Right lobe of liver (tissue), 6 donors: Measurements from ENCODE around the gene ULK1. TPM values are rescaled to one million over a fixed set of nuclear protein-coding genes. Genes with fewer than 3 reads are reported as not detected.
A peak's percentile ranks its signal among the peaks of the same experiment; 100 is the strongest.

Source experiments
- ATAC-seq, 4 donors: fragments of 200-7000 bp; cut with Tn5 transposase; one replicate each; pipeline ENCODE4 v1.9.1; 2020; ENCODE audit warnings: mild to moderate bottlenecking in 4 of 4, moderate library complexity in 4 of 4
- DNase-seq, 3 donors: peaks; one replicate each; pipeline ENCODE4 v3.0.0-alpha.2; 2020
- H3K27ac ChIP-seq, 3 donors: fragments of 200-600 bp; one replicate each; pipeline ENCODE4 v1.8.0; 2022
- H3K27me3 ChIP-seq, 2 donors: fragments of 200-600 bp; one replicate each; pipeline ENCODE4 v1.8.0; 2022
- H3K36me3 ChIP-seq, 4 donors: fragments of 200-600 bp; sonication (generic) in 1 of 4; one replicate each; pipeline versions ENCODE4 v1.5.1 to v1.8.0; 2017 to 2022; ENCODE audit warnings: control low read depth in 1 of 4
- H3K4me1 ChIP-seq, 4 donors: fragments of 200-600 bp; sonication (generic) in 1 of 4; one replicate each; pipeline versions ENCODE4 v1.5.1 to v1.8.0; 2017 to 2022; ENCODE audit warnings: control low read depth in 1 of 4
- H3K4me3 ChIP-seq, 3 donors: fragments of 200-600 bp; one replicate each; pipeline ENCODE4 v1.8.0; 2022
- H3K9me3 ChIP-seq, 4 donors: fragments of 200-600 bp; sonication (generic) in 1 of 4; one replicate each; pipeline versions ENCODE4 v1.5.1 to v1.8.0; 2017 to 2022; ENCODE audit warnings: control low read depth in 1 of 4
- POLR2A ChIP-seq: fragments of 450-650 bp; IDR thresholded peaks from one replicate; pipeline ENCODE4 v1.6.1; 2017; ENCODE audit warnings: antibody characterized with exemption, mild to moderate bottlenecking
- WGBS: methylation state at CpG from one replicate; pipeline ENCODE4 v1.1.6; 2018; ENCODE audit warnings: low coverage, low lambda C conversion rate; ENCODE audit not compliant: insufficient coverage; ENCODE audit errors: missing lambda C conversion rate; 5-methylcytosine and 5-hydroxymethylcytosine counted together
- intact Hi-C, 2 donors: fragments of 100-400 bp; cut with DNase I; formaldehyde crosslinking; loops; one replicate each; pipeline versions ENCODE4 v1.11.2 to v1.14.1; 2022
- total RNA-seq, 6 experiments: library from RNA; depleted of rRNA in 2 of 6; stranded (reverse); fragments of >200 nt in 2 of 6; fragmentation: NEBNext Ultra II Directional in 3 of 6; extraction: Animal tissue kit (Norgen Biotek cat#: 25700) in 3 of 6; gene quantifications; one replicate each; pipeline versions ENCODE4 v1.1.0 to v1.2.4, GENCODE V29; 2016 to 2023
- TF ChIP-seq, protein P1 (sequence below), 4 donors: fragments of 200-600 bp in 3 of 4; fragments of 450-650 bp in 1 of 4; IDR thresholded peaks; one replicate each; pipeline versions ENCODE4 v1.5.1 to v1.8.0; 2016 to 2022; ENCODE audit warnings: antibody characterized with exemption in 4 of 4, mild to moderate bottlenecking in 2 of 4
- donor health status: DM: no; HTN: yes; CAD: no.
- donor health status: DM: no; HTN: no; CAD: no.
- donor health status: DM: no; HTN: no; CAD: no.
- donor health status: DM: no; HTN: yes; CAD: no.
- donor health status: DM: no; HTN: yes; CAD: no.

ULK1 gene
- total RNA-seq, 6 experiments from 2014 or later = 14.5 to 39.0 (median 20.5) TPM

DNA sequence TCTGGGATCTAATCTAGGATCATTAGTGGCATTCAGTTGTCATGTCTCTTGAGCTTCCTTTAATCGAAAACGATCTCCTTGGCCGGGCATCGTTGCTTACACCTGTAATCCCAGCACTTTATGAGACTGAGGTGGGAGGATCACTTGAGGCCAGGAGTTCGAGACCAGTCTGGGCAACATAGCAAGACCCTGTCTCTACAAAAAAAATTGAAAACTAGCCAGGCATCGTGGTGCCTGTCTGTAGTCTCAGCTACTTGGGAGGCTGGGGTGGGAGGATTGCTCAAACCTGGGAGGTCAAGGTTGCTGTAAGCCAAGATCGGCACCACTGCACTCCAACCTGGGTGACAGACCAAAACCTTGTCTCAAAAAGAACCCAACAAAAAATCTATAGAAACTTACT, 43.7 kb downstream of the ULK1 start:
- peak in 1 of 3 donors; percentile 2 for DNase-seq
- Histone ChIP-seq H3K27me3 (no peaks in the 10 kb centered on the region), H3K4me3 (no peak overlapping the region), H3K36me3 (peaks cover 0 to 25% (median 12%) of the 10 kb centered on the region in 4 donors), H3K9me3 (no peaks in the 10 kb centered on the region), H3K4me1 (no peaks in the 10 kb centered on the region), H3K27ac (no peak overlapping the region)
- ATAC-seq = no peak
- TF ChIP-seq, protein P1, sequence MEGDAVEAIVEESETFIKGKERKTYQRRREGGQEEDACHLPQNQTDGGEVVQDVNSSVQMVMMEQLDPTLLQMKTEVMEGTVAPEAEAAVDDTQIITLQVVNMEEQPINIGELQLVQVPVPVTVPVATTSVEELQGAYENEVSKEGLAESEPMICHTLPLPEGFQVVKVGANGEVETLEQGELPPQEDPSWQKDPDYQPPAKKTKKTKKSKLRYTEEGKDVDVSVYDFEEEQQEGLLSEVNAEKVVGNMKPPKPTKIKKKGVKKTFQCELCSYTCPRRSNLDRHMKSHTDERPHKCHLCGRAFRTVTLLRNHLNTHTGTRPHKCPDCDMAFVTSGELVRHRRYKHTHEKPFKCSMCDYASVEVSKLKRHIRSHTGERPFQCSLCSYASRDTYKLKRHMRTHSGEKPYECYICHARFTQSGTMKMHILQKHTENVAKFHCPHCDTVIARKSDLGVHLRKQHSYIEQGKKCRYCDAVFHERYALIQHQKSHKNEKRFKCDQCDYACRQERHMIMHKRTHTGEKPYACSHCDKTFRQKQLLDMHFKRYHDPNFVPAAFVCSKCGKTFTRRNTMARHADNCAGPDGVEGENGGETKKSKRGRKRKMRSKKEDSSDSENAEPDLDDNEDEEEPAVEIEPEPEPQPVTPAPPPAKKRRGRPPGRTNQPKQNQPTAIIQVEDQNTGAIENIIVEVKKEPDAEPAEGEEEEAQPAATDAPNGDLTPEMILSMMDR (IDR thresholded peaks at IDR 0.05) = no peak
- no peak for TF ChIP-seq POLR2A
- WGBS = 84% methylated on average over 7 of the region's 7 CpGs
- intact Hi-C loops = loop anchor here in 1 of 2 donors (10.0 kb wide), 1 partner anchor 83 kb away; no protein-coding TSS in a partner anchor

GRCh38 chr12:131939007-131939406, 44.6 kb downstream of the ULK1 start:
- no peaks in the 10 kb centered on the region for H3K4me1 ChIP-seq
- no peak overlapping the region for H3K4me3 ChIP-seq
- DNase-seq (peak in 1 of 3 donors; percentile 7), ATAC-seq (no peak)
- H3K27ac ChIP-seq = no peak overlapping the region
- intact Hi-C loops = loop anchor here in 1 of 2 donors (10.0 kb wide), 1 partner anchor 84 kb away; no protein-coding TSS in a partner anchor
- H3K9me3 ChIP-seq = no peaks in the 10 kb centered on the region
- TF ChIP-seq, protein P1 (IDR thresholded peaks at IDR 0.05) = no peak
- no peak for TF ChIP-seq POLR2A
- H3K27me3 ChIP-seq = no peaks in the 10 kb centered on the region
- H3K36me3 ChIP-seq = peaks cover 0 to 18% (median 5%) of the 10 kb centered on the region in 4 donors
- 93% methylated on average over 6 of the region's 16 CpGs for WGBS

- no peaks in the 10 kb centered on the region for H3K27me3 ChIP-seq
- TF ChIP-seq POLR2A = no peak
- TF ChIP-seq, protein P1 (IDR thresholded peaks at IDR 0.05) = no peak
- intact Hi-C loops = loop anchor here in 1 of 2 donors (10.0 kb wide), 1 partner anchor 85 kb away; no protein-coding TSS in a partner anchor
- no peak overlapping the region for H3K27ac ChIP-seq
- 83% methylated on average over 7 of the region's 8 CpGs for WGBS
- H3K9me3 ChIP-seq = no peaks in the 10 kb centered on the region
- no peaks in the 10 kb centered on the region for H3K4me1 ChIP-seq
- ATAC-seq (no peak), DNase-seq (no peak)
- peaks cover 0 to 15% (median 1%) of the 10 kb centered on the region in 4 donors for H3K36me3 ChIP-seq
- H3K4me3 ChIP-seq = no peak overlapping the region
These were observed 45.7 kb downstream of the ULK1 start for GRCh38 chr12:131940141-131940547.

GRCh38 chr12:131941116-131941986, 46.9 kb downstream of the ULK1 start:
- H3K27ac ChIP-seq = no peak overlapping the region
- H3K9me3 ChIP-seq = no peaks in the 10 kb centered on the region
- intact Hi-C loops = loop anchor here in 1 of 2 donors (10.0 kb wide), 1 partner anchor 87 kb away; no protein-coding TSS in a partner anchor
- TF ChIP-seq, protein P1 (IDR thresholded peaks at IDR 0.05) = no peak
- TF ChIP-seq POLR2A = no peak
- H3K27me3 ChIP-seq = no peaks in the 10 kb centered on the region
- no peaks in the 10 kb centered on the region for H3K4me1 ChIP-seq
- H3K36me3 ChIP-seq = peaks cover 0 to 15% (median 1%) of the 10 kb centered on the region in 4 donors
- DNase-seq (no peak), ATAC-seq (peak in 1 of 4 donors; percentile 13)
- no peak overlapping the region for H3K4me3 ChIP-seq
- 84% methylated on average over 6 of the region's 46 CpGs for WGBS
